Dedifferentiated amniotic fluid mesenchymal stem cell (primary cell): ENCODE measurements around the gene RAD50.
"Not testable (repeated sequence)": the region's sequence is repeated elsewhere in the genome, so short reads cannot be mapped to it uniquely, and the experiment has no call there.

Experiments
- DNase-seq: peaks from one replicate; pipeline ENCODE4 v3.0.0-alpha.2; 2016; ENCODE audit errors: extremely low spot score

The RAD50 gene

DNA sequence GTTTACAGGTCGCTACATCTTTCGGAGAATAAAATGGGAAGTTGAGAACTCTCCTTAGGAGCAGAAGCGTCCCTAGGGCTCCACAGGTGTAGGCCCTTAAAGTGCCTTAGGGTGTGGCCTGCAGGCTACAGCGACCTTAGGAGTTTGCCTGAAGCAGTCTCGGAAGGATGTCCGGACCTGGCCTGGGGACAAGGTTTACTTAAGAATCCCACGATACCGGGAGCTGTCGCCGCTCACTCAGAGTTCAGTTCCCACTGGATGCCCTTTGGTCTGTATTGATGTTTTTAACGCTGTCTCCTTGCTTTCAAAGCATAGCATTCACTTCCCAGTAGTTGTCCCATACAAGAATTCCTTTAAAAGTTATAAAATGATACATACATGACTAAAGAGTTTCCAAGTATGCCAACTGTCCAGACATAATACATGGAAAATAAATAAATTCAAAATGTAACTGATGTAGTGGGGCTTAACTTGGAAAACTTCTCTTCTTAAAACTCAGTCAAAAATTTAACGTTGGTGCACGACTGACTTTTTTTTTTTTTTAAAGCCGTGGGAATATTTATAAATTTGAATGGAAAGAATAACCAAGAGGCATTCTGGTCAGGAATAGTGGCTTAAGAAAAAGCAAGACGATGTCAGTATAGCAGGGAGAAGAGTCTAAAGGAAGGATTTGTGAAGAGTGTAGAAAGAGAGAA is 848 bp downstream of the RAD50 start:
- DNase-seq: no peak

DNA sequence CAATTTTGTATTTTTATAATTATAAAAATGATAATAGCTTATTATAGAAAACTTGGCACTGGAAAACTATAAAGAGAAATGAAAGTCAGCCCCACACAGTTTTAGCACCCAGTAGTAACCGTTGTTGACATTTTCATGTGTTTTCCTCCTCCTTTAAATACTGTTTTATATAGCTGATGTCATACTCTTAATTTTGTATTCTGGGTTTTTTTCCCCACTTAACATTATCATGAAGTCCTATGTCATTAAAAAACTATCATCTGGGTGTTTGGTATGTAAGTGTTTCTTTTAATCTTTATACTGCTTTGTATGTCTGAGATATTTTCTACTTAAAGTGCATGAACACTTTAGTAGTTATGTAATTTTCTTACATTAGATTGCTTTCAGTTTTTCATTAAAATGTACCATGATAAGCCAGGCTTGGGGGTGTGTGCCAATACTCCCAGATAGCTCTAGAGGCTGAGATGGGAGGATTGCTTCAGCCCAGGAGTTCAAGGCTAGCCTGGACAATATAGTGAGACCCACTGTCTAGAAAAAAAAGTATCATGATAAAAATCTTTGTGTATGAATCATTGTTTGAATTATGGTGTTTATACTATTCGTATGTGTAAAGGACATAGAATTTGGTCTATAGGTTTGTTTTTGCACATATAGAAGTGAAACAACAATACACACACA is 2.7 kb downstream of the RAD50 start:
- DNase-seq: no peak

DNA sequence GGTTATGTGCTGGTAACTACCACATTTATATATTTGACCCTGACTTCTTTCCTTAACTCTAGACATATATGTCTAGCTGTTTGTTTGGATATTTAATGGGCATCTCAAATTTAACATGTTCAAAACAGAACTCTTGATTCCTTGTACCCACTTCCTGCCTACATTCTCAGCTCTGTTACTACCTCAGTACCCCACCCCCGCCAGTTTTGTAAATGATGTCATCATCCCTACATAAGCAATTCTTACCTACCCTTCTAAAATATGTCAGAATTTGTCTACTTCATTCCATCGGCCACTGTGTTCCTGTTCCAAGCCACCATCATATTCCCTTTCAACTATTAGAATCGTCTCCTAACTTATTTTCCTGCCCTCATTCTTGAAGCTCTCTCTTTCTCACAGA is 4.8 kb downstream of the RAD50 start:
- no peak for DNase-seq

DNA sequence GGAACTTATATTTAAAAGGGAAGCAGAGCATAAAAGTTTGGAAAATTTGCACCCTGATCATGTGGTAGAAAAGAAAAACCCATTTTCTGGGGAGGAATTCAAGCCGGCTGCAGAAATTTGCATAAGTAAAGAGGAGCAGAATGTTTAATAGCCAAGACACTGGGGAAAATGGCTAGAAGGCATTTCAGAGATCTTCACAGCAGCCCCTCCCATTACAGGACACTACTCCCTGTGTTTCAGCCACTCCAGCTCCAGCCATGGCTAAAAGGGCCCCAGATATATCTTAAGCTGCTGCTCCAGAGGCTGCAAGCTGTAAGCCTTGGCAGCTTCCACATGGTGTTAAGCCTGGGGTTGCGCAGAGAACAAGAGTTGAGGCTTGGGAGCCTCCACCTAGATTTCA is 7.8 kb downstream of the RAD50 start:
- not testable (repeated sequence) for DNase-seq

DNA sequence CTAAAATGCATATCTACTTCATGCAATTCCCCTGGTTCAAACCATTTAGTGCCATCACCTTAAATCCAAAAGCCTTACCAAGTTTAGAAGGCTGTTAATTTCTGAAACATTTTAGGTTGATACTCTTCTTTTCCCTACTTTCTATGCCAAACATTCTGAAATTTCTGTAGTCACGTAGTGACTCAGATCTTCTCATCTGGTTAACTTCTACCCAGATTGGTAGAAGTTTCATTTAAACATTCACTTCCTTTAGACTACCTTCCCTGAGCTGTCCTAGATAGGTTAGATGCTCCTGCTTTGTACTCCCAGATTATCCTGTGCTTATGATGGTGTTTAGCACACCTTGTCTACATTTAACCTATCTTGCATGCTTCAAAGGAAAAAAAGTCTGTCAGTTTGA is 9.9 kb downstream of the RAD50 start:
- DNase-seq: no peak

DNA sequence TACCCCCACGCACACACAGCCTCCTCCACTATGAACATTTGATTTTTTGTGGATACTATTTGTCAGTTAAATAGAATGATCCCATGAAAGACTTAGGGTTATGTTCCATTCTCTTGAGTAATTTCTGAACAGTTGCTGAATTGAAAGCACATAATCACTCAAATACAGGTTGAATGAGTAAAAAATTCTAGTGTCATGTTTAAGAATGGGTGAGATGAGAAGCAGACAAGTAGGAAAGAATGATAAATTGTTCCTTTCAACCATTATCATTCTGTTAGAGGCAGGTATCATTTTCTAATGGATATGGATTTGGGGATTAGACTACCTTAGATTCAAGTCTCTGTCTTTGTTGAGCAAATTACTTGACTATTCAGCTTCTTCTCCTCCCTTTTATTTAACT is 19.3 kb downstream of the RAD50 start:
- DNase-seq: no peak

DNA sequence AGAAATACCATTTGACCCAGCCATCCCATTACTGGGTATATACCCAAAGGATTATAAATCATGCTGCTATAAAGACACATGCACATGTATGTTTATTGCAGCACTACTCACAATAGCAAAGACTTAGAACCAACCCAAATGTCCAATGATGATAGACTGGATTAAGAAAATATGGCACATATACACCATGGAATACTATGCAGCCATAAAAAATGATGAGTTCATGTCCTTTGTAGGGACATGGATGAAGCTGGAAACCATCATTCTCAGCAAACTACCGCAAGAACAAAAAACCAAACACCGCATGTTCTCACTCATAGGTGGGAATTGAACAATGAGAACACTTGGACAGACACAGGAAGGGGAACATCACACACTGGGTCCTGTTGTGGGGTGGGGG is 27.8 kb downstream of the RAD50 start:
- not testable (repeated sequence) for DNase-seq

DNA sequence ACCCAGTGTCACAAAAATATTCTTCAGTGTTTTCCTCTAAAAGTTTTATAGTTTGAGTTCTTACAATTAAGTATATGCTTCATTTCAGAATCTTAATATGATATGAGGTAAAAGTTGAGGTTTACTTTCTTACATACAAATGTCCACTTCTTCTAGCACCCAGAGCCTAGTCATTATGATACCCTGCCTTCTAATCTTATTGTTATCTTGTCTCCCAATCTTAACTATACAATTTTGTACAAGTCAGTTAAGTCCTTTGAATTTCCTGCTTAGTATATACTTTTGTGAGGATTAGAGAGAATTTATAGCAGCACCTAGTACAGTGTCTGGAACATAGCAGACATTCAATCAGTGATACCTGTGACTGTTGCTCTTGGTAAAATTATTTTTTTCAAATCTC is 29.3 kb downstream of the RAD50 start:
- DNase-seq: no peak

DNA sequence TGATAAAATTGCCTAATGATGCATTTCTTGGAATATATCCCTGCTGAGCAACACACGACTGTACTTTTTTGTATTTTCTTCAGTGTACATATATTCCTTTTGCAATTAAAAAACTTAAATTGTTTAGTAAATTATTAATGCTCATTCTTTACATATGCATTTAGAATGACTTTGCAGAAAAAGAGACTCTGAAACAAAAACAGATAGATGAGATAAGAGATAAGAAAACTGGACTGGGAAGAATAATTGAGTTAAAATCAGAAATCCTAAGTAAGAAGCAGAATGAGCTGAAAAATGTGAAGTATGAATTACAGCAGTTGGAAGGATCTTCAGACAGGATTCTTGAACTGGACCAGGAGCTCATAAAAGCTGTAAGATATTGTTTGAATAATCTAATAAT is 32.7 kb downstream of the RAD50 start:
- DNase-seq: no peak

DNA sequence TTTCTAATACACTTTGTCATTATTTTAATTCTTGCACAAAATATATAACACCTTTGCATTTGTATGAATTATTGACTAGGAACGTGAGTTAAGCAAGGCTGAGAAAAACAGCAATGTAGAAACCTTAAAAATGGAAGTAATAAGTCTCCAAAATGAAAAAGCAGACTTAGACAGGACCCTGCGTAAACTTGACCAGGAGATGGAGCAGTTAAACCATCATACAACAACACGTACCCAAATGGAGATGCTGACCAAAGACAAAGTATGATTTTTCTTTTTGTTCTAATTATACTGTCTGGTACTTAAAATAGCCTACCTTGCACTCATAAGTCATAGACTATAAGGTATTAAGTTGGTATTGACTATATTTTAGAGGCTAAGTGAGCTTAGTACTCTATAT is 34.4 kb downstream of the RAD50 start:
- DNase-seq: no peak

DNA sequence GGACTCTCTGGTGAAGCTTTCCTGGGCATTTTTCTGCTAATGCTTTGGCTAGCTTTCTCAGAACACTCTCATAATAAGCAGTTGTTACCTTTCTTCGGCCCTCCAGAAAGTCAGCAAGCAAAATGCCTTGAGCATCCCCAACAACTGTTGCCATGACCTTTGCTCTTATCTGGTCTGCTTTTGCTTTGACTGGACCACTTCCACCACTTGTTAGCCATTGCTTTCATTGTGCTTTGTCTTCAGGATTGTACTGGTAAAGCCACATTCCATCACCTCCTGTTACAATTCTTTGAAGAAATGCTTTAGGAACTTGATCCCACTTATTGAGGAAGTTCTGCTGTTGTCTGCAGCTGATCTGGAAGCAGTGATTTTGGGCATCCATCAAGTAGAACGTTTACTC is 35.7 kb downstream of the RAD50 start:
- DNase-seq: no peak

DNA sequence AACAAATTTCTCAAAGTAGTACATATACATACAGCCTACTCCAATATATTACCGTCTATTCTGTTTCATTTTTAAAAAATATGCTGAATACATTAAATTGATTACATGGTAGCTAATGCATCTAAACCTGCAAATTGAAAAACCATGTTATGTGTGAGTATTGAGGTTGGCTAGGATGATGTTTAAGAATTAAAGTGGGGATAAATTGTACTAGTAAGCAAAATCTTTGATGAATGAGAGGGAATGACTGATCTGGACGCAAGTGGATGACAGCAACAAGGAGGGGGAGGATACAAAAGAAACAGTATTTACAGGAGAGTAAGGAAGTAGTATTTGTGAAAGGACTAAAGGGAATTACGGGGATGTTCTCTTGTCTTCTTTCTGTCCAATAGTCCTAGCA is 37.4 kb downstream of the RAD50 start:
- no peak for DNase-seq

DNA sequence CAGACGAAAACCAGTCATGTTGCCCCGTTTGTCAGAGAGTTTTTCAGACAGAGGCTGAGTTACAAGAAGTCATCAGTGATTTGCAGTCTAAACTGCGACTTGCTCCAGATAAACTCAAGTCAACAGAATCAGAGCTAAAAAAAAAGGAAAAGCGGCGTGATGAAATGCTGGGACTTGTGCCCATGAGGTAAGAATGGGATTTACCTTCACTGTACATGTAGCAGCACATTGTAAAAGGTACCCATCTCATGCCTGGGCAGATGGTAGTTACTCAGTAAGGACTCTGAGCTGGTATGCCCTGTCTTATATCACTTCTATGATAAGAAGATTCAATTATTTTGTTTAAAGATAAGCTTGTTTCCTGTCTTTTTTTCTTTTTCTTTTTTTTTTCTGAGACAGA is 38.8 kb downstream of the RAD50 start:
- DNase-seq: no peak

DNA sequence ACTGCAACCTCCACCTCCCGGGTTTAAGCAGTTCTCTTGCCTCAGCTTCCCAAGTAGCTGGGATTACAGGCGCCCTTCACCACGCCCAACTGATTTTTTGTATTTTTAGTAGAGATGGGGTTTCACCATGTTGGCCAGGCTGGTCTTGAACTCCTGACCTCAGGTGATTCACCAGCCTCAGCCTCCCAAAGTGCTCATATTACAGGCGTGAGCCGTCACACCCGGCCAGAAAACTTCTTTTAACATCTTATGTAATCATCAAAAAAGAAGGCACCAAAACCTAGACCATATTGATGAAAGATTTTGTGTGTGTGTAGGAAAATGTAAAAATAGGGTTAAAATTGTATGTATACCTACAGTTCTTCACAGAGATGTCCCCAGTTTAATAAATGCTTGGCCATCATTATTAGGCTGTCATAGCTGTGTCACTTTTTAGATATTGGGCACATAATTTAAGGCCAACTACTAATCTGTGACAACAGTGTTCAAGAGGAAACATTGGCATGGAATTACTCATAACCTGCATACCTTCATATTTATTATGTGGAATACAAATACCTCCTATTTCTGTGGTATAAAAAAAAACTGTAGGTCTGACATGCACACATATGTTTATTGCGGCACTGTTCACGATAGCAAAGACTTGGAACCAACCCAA is 44.4 kb downstream of the RAD50 start:
- no peak for DNase-seq

DNA sequence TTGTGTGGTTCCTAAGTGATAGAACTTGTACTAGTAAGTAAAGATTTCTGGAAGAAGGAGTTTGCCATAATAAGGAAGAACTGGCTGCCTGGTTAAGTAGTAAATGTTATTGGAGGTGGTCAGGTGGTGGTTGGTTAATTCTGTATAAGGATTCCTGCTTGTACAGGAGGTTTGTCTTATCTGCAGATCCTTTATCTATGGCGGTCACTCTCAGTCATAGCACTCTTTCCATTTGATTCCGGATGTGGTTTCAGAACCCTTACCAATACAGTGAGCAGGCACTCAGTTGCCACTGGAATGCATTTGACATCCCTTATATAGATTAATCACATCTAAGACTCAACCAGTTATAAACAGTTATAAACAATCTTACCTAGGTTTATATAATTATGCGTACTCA is 50.3 kb downstream of the RAD50 start:
- no peak for DNase-seq

DNA sequence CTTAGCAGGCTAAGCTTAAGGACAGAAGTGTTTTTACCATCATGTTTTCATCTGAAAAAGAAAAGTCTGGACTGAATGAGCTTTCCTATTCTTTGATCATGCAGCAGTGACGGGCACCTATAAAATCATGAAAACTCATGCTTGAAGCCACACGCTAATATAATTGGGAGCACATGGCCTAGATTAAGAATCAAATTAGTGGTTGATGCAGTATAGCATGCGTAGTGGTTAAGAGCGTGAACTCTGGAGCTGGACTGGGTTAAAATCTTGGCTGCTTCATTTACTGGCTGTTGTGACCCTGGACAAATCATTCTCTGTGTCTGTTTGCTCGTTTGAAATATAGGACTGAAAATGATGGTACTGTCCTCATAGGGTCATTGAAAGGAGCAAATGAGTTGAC is 51.3 kb downstream of the RAD50 start:
- no peak for DNase-seq

DNA sequence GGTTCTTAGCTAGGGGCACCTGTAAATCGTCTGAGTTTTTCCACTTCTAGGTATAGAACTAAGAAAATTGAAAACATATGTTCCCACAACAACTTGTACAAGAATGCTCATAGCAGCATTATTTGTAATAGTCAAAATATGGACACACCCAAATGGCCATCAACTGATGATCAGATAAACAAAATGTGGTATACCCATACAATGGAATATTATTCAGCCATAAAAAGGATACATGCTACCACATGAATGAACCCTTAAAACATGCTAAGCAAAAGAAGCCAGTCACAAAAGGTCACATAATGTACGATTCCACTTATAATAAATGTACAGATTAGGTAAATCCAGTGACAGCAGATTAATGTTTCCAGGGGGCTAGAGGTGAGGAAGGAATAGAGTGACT is 55.2 kb downstream of the RAD50 start:
- DNase-seq: no peak

DNA sequence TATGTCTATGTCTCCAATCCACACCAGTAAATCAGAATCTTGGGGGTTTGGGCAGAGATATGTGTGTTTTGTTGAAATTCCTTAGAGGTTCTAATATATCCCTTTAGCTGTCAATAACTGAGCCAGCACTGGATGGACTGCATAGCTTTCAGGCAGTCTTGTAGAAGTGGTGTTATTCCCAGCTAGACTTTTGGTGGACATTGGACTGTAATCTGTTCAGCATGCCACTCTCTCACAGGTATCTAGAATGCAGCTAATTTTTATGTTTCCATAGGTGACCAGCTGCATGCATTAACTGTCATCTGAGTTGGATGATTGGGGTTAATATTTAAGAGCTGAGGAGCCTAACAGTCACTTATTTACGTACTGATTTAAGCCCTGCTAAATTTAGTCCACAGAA is 56.1 kb downstream of the RAD50 start:
- DNase-seq: no peak

DNA sequence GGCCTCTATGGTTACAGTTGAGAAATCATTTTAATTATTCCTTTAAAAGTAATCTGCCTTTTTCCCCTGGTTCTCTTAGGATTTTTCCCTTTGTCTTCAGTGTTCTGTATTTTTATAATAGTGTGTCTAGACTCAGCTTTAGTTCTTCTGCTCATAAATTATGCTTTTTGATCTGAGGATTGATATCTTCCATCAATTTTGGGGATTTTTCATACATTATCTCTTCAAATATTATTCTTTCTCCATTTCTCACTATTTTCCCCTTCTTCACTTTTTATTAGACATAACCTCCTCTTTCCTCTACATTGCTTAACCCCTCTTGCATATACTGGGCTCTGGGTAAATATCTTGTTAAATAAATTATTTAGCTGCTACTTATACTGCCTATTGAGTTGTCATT is 64.9 kb downstream of the RAD50 start:
- DNase-seq: no peak

DNA sequence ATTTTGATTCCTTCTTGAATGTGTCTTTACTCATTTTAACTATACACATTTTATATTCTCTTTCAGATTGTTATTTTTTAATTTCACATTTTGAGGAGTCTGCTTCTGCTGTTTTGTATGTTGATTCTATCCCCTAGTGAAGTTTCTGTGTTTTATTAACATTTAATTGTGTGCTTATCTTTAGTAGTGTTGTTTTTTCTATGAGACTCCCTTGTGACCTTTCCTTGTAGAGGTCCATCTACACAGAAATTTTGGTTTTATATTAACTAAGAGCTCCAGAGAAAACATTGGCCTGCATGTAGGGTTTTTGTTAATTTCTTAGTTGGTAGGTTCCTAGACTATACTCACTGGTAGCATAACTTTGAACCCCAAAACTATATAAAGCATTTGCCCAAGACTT is 65.8 kb downstream of the RAD50 start:
- no peak for DNase-seq

DNA sequence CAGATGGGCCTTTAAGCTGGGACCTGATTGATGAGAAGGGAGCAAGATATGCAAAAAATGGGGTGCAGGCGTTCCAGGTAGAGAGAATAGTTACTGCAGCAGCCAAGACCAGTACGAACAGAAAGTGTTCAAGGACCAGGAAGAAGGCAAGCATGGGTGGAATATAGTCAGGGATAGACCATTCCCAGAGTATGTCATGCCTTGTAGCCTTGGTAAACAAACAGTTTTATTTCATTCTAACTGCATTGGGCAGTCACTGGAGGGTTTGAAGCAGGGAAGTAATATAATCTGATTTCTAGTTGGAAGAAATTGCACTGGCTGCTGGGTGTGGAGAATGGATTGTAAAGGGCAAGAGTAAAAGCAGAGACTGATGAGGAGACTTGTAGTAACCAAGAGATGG is 70.7 kb downstream of the RAD50 start:
- no peak for DNase-seq

DNA sequence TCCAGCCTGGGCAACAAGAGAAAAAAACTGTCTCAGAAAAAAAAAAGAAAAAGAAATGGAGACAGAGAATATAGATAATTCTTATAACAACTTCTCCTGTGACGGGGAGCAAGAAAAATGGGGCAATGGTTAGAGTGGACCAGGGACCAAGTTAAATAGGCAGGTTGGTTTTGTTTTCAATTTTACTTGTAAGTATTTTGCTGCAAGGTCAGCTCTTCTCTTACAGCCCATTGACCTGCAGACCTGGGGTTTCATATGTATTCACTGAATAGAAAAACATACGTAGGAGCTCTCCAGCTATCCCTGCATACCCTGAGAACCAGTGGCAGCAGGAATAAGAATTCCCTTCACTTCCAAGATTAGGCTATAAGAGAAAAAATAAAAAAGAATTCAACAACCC is 72.0 kb downstream of the RAD50 start:
- no peak for DNase-seq

DNA sequence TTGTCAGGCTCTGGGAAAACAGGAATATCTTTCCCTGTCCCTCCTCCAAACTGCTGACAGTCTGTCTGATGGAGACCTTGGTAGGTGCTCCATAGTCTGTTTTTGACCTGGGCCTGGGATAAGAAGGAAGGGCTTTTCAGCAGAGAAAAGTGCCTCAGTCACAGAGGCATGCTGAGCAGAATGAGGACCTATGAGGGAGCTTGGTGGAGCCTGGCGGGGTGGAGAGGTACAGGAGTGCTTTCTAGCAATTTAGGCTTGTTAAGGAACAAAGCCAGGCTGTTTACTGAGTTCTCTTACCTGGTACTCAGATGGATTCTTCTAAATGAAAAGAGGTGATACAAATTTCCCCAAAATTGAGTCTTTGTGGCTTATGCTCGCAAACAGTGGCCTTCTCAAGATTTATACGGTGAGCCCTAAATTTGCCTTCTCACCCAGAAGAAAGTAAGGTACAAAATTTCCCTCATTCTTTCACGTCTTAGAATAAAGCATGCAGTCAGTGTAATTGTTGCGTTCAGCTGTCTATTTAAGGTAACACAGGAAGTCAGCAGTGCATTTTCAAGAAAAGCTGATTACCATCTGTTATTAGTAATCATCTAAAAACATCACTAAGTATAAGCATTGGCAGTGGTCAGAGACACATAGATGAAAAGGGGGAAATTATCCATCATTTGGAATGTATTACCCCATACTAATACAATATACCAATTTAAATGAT is 72.6 kb downstream of the RAD50 start:
- DNase-seq: no peak
